Naive thymus-derived CD8-positive, alpha-beta T cell (primary cell): Measurements from ENCODE around the gene TMEM108. TPM values are rescaled to one million over a fixed set of nuclear protein-coding genes. Genes with fewer than 3 reads are reported as not detected.

Experiments
- ATAC-seq, 2 donors: fragments of 150-1000 bp; cut with Tn5 transposase in 1 of 2; sonication (Bioruptor Pico), chemical (Tn5 transposase) in 1 of 2; 1 replicate in 1 of 2; 2 replicates in 1 of 2; pipeline ENCODE4 v1.10.0; 2021; ENCODE audit warnings: mild to moderate bottlenecking in 2 of 2, moderate library complexity in 2 of 2
- POLR2A ChIA-PET: fragments of 350-600 bp; sonication (Branson Sonifier 250); formaldehyde crosslinking; loops from one replicate; lab custom pipeline; 2021; ENCODE audit warnings: antibody characterized with exemption; lab: Charles Lee
- DNase-seq, 10 donors: peaks; one replicate each; pipeline versions ENCODE4 v3.0.0 to v3.0.0-alpha.2; 2020 to 2022
- H3K27ac Mint-ChIP-seq, 10 donors: one replicate each; pipeline ENCODE4 v1.8.0; 2020 to 2022; ENCODE audit warnings: mild to moderate bottlenecking in 10 of 10, mixed read lengths in 10 of 10, moderate library complexity in 4 of 10, inconsistent platforms in 1 of 10
- H3K27me3 Mint-ChIP-seq, 5 donors: one replicate each; pipeline ENCODE4 v1.8.0; 2021 to 2022; ENCODE audit warnings: mixed read lengths in 5 of 5
- H3K36me3 Mint-ChIP-seq, 3 donors: one replicate each; pipeline ENCODE4 v1.8.0; 2020 to 2022; ENCODE audit warnings: mixed read lengths in 3 of 3, mild to moderate bottlenecking in 2 of 3, inconsistent platforms in 1 of 3
- H3K4me1 Mint-ChIP-seq, 4 donors: one replicate each; pipeline ENCODE4 v1.8.0; 2021 to 2022; ENCODE audit warnings: mixed read lengths in 4 of 4
- H3K4me3 Mint-ChIP-seq, 10 donors: one replicate each; pipeline ENCODE4 v1.8.0; 2020 to 2022; ENCODE audit warnings: mild to moderate bottlenecking in 10 of 10, mixed read lengths in 10 of 10, moderate library complexity in 6 of 10, inconsistent platforms in 1 of 10
- H3K9me3 Mint-ChIP-seq, 9 donors: one replicate each; pipeline ENCODE4 v1.8.0; 2020 to 2022; ENCODE audit warnings: mixed read lengths in 9 of 9, mild to moderate bottlenecking in 3 of 9, inconsistent platforms in 1 of 9, moderate library complexity in 1 of 9
- polyA plus RNA-seq, 3 donors: library from polyadenylated mRNA; unstranded; fragments of 300-500 nt; fragmentation: Illumina TruSeq; gene quantifications; one replicate each; pipeline ENCODE4 v1.2.3, GENCODE V29; 2021
- total RNA-seq, 8 experiments: library from RNA in 2 of 8; stranded (reverse) in 2 of 8; gene quantifications; one replicate each; pipeline ENCODE4 v1.2.3 and lab custom pipeline; 2021 to 2026

TMEM108 gene
- total and polyA plus RNA-seq, 5 experiments from 2014 or later = not detected

DNA sequence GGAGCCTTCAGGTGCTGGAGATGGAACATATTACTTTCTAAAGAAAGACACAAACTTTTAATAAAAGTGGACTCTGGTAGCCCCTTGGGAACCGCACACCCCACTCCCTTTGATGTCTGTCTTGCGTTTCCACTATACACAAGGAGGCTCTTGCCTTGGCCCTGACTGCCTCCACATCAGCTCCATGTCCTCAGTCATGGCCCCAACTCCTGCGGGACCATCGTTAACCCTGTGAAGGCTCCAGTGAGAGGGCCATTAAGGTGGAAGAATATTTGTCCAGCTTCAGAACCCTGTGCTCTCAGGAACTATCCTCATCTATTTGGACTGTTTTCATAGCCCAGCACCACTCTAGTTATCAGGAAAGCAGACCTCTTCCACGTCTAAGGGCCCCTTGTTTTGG lies 345.6 kb downstream of the TMEM108 start:
- DNase-seq (no peak), ATAC-seq (no peak)
- POLR2A ChIA-PET = no interaction called here
- H3K4me3 Mint-ChIP-seq = no peak overlapping the region
- H3K27me3 Mint-ChIP-seq = peaks cover 0 to 2% (median 0%) of the 10 kb centered on the region in 5 donors
- peaks cover 0 to 2% (median 0%) of the 10 kb centered on the region in 4 donors for H3K4me1 Mint-ChIP-seq
- H3K9me3 Mint-ChIP-seq = no peaks in the 10 kb centered on the region
- H3K27ac Mint-ChIP-seq = peak overlapping the region in 1 of 10 donors; percentile 27
- H3K36me3 Mint-ChIP-seq = peaks cover 0 to 8% (median 5%) of the 10 kb centered on the region in 3 donors

DNA sequence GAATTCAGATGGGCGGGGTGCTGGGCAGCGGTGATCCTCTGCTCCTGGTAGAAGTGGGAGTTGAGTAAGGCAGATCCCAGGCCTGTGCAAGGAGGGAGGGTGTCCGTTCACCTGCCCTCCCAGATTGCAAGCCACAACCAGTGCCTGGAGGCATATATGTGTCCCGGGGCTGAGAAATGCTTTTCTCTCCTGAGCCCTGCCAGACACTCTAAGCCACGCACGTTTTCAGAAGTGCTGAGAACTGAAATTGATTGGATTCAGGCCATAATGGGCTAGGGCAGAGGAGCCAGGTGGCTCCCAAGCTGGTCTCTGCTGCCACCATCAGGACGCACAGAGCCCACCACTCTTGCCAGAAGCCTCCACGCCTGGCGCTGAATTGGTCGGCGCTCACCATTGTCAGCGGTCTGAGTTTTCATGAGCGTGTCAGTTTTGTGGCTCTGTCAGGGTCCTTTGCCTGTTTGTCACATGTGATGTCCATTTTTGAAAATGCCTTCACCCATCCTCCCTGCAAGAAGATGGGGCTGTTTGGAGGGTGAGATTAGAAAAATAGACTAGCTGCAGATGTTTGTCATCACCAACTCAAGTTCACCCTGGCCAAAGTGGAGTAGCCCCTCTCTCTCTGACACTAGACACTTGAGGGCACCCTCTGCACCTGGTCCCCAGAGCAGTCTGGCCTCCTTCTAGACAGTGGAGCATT lies 346.3 kb downstream of the TMEM108 start:
- Mint-ChIP-seq H3K27ac (no peak overlapping the region), H3K4me3 (no peak overlapping the region), H3K27me3 (peaks cover 0 to 2% (median 0%) of the 10 kb centered on the region in 5 donors), H3K9me3 (no peaks in the 10 kb centered on the region), H3K4me1 (peaks cover 0 to 2% (median 0%) of the 10 kb centered on the region in 4 donors), H3K36me3 (peaks cover 0 to 8% (median 5%) of the 10 kb centered on the region in 3 donors)
- ATAC-seq (no peak), DNase-seq (peak in 1 of 10 donors; percentile 7)
- POLR2A ChIA-PET = no interaction called here

DNA sequence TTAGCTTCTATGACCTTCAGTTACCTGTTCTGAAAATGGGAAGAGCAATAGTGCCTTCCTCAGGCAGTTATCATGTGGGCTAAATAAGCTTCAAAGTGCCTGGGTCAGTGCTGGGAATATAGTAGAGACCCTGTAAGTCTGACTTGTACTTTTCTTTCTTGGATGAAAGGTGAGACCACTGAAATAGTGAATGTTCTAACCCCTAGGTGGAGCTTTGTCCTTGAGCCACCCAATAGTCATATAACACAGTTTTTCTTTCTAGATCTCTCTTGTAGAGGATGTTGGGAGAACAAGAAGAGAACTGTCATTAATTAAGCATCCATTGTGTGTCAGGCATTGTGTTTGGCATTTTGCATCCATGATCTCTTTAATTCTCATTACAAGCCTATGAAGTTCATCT lies 348.7 kb downstream of the TMEM108 start:
- no peaks in the 10 kb centered on the region for H3K9me3 Mint-ChIP-seq
- peaks cover 0 to 8% (median 5%) of the 10 kb centered on the region in 3 donors for H3K36me3 Mint-ChIP-seq
- H3K27ac Mint-ChIP-seq = peak overlapping the region in 1 of 10 donors; percentile 75
- ATAC-seq = no peak
- POLR2A ChIA-PET = no interaction called here
- DNase-seq = no peak
- peaks cover 0 to 2% (median 0%) of the 10 kb centered on the region in 5 donors for H3K27me3 Mint-ChIP-seq
- peaks cover 0 to 2% (median 1%) of the 10 kb centered on the region in 4 donors for H3K4me1 Mint-ChIP-seq
- H3K4me3 Mint-ChIP-seq = no peak overlapping the region

DNA sequence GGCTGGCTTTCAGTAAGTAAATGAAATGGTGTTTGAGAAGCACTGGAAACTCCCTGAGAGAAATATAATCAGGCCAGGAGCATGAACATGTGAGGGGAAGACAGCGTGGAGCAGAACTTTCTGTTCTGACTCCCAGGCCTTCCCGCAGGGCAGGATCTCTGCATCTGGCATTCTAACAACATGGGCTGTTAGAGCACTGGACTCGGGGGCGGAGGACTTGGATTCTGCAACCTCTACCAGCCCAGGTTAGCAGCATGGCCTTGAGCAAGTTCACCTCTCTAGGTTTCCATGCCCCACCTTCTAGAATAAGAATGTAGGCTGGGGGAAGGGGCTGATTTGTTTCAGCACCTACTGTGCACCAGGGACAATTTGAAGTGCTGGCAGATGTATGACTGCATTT lies 349.1 kb downstream of the TMEM108 start:
- H3K9me3 Mint-ChIP-seq = no peaks in the 10 kb centered on the region
- no peak for DNase-seq
- no peak for ATAC-seq

DNA sequence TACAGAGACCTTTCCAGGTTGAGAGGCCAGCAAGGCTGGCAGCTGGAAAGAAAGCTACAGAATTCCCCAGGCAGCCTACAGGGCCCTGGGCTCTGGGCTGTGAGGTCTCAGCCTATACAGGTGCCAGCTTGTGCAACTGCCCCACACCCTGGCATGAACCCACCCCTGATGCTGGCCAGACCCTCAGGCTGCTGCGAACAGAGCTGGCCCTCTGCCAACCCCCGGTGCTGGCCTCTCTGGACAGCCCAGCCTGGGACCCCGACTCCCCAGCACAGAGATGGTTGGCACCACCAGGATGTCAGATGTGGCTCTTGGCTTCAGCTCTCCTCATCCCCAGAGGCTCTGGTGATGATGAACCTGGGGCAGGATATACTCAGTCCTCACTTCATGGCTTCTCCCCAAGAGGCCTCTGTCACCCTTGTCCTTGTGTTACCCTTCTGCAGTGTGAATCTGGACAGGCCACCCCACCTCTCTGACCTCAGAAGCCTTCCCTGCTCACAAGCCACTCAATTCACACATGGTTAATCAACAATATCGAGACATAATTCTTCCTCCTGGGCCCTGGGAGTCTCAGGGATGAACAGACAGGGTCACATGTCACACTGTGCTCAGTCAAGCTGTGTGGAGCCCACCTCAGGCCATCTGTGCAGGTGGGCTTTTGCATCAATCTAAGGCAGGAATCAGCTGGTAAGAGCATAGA lies 350.7 kb downstream of the TMEM108 start:
- Mint-ChIP-seq H3K27ac (peak overlapping the region in 1 of 10 donors; percentile 54), H3K27me3 (peaks cover 0 to 2% (median 0%) of the 10 kb centered on the region in 5 donors), H3K4me3 (no peak overlapping the region), H3K9me3 (no peaks in the 10 kb centered on the region), H3K36me3 (peaks cover 0 to 6% (median 4%) of the 10 kb centered on the region in 3 donors), H3K4me1 (peaks cover 0 to 5% (median 1%) of the 10 kb centered on the region in 4 donors)
- DNase-seq = no peak
- ATAC-seq = no peak
- POLR2A ChIA-PET = interaction anchor here (0.7 kb wide), 1 partner anchor 34 kb away, joined by 3 read pairs; no protein-coding TSS in a partner anchor

More for the DNA sequence above, 349.1 kb downstream of the TMEM108 start:
- Mint-ChIP-seq H3K4me1 (peaks cover 0 to 3% (median 1%) of the 10 kb centered on the region in 4 donors), H3K36me3 (peaks cover 0 to 8% (median 5%) of the 10 kb centered on the region in 3 donors), H3K27ac (peak overlapping the region in 1 of 10 donors; percentile 75), H3K27me3 (peaks cover 0 to 2% (median 0%) of the 10 kb centered on the region in 5 donors), H3K4me3 (no peak overlapping the region)
- POLR2A ChIA-PET = no interaction called here

DNA sequence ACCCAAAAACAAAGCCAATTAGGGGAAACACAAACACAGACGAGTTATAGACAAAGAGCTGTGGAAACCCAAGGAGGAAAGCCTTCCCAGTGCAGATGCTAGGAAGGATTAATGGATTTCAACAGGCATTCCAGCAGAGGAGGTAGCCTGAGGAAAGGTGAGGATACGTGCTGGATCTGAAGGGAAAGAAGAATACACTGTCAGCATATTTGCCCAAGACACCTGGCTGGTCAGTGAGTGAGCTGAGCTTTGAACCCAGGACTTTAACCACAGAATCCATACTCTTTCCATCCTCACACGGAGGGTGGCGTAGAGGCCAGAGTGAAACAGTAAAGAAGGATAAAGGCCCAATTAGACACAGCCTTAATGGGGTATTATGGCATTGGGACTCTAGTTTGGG lies 352.5 kb downstream of the TMEM108 start:
- peak overlapping the region in 2 of 10 donors; percentile 4 to 55 for H3K27ac Mint-ChIP-seq
- H3K4me1 Mint-ChIP-seq = peaks cover 3 to 9% (median 6%) of the 10 kb centered on the region in 4 donors

DNA sequence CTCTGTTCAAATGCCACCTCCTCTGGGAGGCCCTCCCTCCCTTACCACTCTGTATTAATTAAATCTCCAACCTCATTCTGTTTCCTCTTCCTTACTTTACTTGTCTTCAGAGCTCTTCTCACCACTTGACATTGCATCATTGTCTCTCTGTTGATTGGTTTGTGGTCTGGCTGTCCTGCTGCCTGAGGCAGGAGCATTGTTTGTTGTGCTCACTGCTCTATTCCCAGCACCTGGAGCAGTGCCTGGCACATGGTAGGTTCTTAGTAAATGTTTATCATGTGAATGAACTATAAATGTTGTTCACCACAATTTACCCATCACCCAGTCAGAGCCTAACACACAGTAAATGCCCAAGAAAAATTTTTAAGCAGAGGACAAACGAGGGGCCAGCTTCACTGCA lies 355.0 kb downstream of the TMEM108 start:
- Mint-ChIP-seq H3K4me3 (no peak overlapping the region), H3K36me3 (peaks cover 0 to 6% (median 5%) of the 10 kb centered on the region in 3 donors), H3K9me3 (peaks cover 0 to 5% (median 0%) of the 10 kb centered on the region in 9 donors), H3K27ac (no peak overlapping the region), H3K27me3 (no peaks in the 10 kb centered on the region), H3K4me1 (peaks cover 3 to 10% (median 7%) of the 10 kb centered on the region in 4 donors)
- POLR2A ChIA-PET = no interaction called here
- DNase-seq = no peak
- no peak for ATAC-seq

More for the DNA sequence above, 352.5 kb downstream of the TMEM108 start:
- no peaks in the 10 kb centered on the region for H3K27me3 Mint-ChIP-seq
- DNase-seq = no peak
- no peak overlapping the region for H3K4me3 Mint-ChIP-seq
- ATAC-seq = no peak
- peaks cover 0 to 8% (median 5%) of the 10 kb centered on the region in 3 donors for H3K36me3 Mint-ChIP-seq
- POLR2A ChIA-PET = no interaction called here
- peaks cover 0 to 5% (median 0%) of the 10 kb centered on the region in 9 donors for H3K9me3 Mint-ChIP-seq

DNA sequence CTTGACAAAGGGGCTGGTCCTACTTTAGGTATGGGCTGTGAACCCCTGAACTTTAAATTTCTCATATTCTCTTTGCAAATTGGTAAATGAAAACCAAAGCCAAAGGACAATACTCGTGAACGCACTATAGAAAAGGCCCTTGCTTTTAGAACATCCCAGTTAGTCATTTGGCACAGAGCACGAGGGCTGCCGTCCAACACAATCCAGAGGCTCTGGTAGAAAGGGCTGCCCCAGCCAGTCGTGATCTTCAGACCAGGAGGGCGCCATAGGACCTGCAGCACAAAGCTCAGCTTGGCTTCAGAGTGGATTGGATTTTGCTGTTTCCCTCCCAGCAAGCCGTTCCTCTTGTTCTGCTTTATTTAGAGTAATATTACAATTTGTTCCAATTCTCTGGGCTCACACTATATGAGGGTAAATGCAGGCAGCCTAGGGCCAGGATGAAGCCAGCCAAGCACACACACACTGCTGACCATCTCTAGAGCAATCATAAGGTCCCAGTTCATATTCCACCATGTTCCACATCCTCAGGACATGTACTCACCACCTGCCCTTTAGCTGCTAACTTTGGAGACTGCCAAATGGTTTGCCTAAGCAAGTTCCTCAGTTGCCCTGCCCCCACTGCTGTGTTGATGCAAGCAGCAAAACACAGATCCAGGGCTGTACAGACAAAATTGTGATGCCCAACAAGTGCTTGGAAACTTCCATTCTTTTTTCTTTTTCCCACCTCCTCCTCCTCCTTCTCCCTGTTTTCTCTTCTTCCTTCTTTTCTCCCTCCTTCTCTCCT lies 355.7 kb downstream of the TMEM108 start:
- Mint-ChIP-seq H3K4me1 (peaks cover 3 to 10% (median 7%) of the 10 kb centered on the region in 4 donors), H3K36me3 (peaks cover 0 to 6% (median 5%) of the 10 kb centered on the region in 3 donors), H3K4me3 (no peak overlapping the region), H3K27me3 (no peaks in the 10 kb centered on the region), H3K9me3 (peaks cover 0 to 5% (median 0%) of the 10 kb centered on the region in 9 donors), H3K27ac (no peak overlapping the region)
- no peak for DNase-seq
- POLR2A ChIA-PET = no interaction called here
- ATAC-seq = no peak

DNA sequence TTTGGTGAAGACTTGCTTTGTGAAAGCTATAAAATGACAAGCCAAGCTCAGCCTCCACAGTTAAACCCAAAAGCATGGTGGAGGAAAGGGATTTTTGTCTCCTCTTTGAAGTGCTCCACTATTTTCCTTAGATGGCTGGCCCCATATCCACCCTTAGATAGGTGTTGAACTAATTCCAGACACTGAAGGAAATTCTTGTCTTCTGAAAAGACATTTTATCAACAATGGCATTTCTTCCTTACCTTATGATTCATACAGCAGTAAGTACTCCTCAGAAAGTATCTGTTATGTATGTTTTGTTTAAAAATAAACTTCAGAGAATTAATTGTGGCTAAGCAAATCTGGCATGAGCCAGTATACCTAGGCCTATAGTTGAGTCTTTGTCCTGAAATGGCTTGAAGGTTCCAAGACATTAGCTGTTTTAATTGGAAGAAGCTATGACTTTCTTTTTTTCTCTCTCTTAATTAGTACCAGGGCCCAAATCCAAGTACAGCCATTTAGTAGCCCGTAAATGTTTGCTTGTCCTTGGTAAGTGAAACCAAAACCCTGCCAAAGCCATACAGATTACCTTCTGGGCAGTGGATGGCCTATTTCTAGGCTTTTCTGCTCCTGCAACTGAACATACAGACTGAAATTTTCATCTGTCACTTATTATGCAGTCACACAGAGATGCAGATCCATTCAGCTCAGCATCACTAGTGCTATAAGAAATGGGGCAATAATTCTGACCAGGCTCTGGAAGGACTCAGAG lies 356.5 kb downstream of the TMEM108 start:
- Mint-ChIP-seq H3K9me3 (peaks cover 0 to 5% (median 0%) of the 10 kb centered on the region in 9 donors), H3K27me3 (no peaks in the 10 kb centered on the region), H3K27ac (peak overlapping the region in 3 of 10 donors; percentile 2 to 53 (median 43)), H3K36me3 (peaks cover 0 to 6% (median 5%) of the 10 kb centered on the region in 3 donors), H3K4me1 (peaks cover 3 to 10% (median 7%) of the 10 kb centered on the region in 4 donors), H3K4me3 (no peak overlapping the region)
- no peak for DNase-seq
- ATAC-seq = no peak
- POLR2A ChIA-PET = no interaction called here

DNA sequence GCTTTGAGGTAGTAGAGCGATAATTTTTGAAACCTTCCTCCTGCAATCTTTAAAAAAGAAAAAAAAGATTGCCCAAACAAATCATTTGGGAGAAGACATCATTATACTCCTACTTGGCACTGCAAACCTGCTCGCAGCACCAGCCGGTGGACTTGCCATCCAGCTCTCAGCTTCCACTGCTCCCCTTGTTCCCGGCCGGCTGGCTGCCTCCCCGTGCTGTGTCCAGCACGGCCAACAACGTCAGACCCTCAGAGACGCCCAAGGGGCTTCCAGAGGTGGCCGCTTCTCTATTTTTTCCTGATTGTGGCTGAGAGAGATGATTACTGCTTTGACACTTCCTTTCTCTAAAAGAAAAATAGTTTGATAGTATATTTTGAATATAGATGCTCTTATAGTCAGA lies 358.7 kb downstream of the TMEM108 start:
- DNase-seq (no peak), ATAC-seq (no peak)
- Mint-ChIP-seq H3K27ac (no peak overlapping the region), H3K27me3 (no peaks in the 10 kb centered on the region), H3K4me3 (no peak overlapping the region), H3K9me3 (peaks cover 0 to 5% (median 0%) of the 10 kb centered on the region in 9 donors), H3K4me1 (peaks cover 3 to 10% (median 6%) of the 10 kb centered on the region in 4 donors), H3K36me3 (peaks cover 0 to 6% (median 5%) of the 10 kb centered on the region in 3 donors)
- POLR2A ChIA-PET = no interaction called here

DNA sequence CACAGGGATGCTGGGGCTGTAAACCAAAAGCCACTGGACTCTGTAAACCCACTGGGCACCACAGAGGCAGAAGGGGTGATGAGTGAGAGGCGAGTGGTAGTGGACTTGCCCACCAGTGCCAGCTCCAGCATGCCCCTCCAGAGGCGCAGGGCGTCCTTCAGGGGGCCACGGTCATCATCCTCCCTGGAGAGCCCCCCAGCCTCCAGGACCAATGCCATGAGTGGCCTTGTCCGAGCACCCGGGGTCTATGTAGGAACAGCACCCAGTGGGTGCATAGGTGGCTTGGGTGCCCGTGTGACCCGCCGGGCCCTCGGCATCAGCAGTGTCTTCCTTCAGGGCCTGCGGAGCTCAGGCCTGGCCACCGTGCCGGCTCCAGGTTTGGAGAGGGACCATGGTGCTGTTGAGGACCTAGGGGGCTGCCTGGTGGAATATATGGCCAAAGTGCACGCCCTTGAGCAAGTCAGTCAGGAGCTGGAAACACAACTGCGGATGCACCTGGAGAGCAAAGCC lies 361.9 kb downstream of the TMEM108 start, which contains the start of gene BFSP2:
Gene BFSP2, plus strand, starts transcription at position 51 of the 510 bp plus-strand sequence. Its CDS starts 28 bp downstream, at position 79.
- DNase-seq (no peak), ATAC-seq (no peak)
- peak within 1 kb of the TSS in 1 of 10 donors; percentile 41 for H3K27ac Mint-ChIP-seq
- H3K36me3 Mint-ChIP-seq = peaks cover 0 to 4% (median 2%) of the 10 kb centered on the region in 3 donors
- no peak within 1 kb of the TSS for H3K4me3 Mint-ChIP-seq
- no peaks in the 10 kb centered on the region for H3K27me3 Mint-ChIP-seq
- no peaks in the 10 kb centered on the region for H3K9me3 Mint-ChIP-seq
- H3K4me1 Mint-ChIP-seq = peaks cover 0 to 8% (median 5%) of the 10 kb centered on the region in 4 donors
- POLR2A ChIA-PET = no interaction called here
